Endothelial cell of umbilical vein (primary cell): Measurements from ENCODE around the gene TPM2. TPM values are rescaled to one million over a fixed set of nuclear protein-coding genes. Genes with fewer than 3 reads are reported as not detected.

Experiments
- BruUV-seq: library from RNA; stranded (reverse); fragments of 400-500 nt; replicated peaks from 2 replicates; lab custom pipeline; 2021; lab: Mats Ljungman, UMichigan
- CTCF ChIA-PET: fragments of 300-600, 350-600 bp; sonication (Branson Sonifier 250); formaldehyde crosslinking; loops from one replicate; lab custom pipeline; 2021; ENCODE audit warnings: antibody characterized with exemption, inconsistent platforms; lab: Charles Lee
- POLR2A ChIA-PET: fragments of 300-600, 350-600 bp; sonication (Branson Sonifier 250); formaldehyde crosslinking; loops from one replicate; lab custom pipeline; 2021; ENCODE audit warnings: antibody characterized with exemption, inconsistent platforms; lab: Charles Lee
- DNase-seq: peaks from one replicate; pipeline ENCODE4 v3.0.0-alpha.2; 2011; ENCODE audit warnings: low read depth, low spot score
- FAIRE-seq: peaks from 2 replicates; lab custom pipeline; 2011; peaks lifted over from hg19 to GRCh38; lab: Jason Lieb, UNC
- H2AFZ ChIP-seq: 2 replicates; pipeline ENCODE4 v1.6.0; 2012; ENCODE audit warnings: low read depth, low read length, control low read depth, inconsistent platforms
- H3K27ac ChIP-seq: 2 replicates; pipeline ENCODE4 v1.5.1; 2011; ENCODE audit warnings: low read depth, mild to moderate bottlenecking, control low read depth, low read length, moderate library complexity; ENCODE audit not compliant: insufficient read depth
- H3K27me3 ChIP-seq, 2 experiments: 2 replicates each; pipeline versions ENCODE4 v1.6.0 to v1.6.1; 2011; ENCODE audit warnings: low read length in 2 of 2, mixed read lengths in 1 of 2; ENCODE audit not compliant: control insufficient read depth in 2 of 2, insufficient read depth in 2 of 2
- H3K36me3 ChIP-seq, 2 experiments: 2 replicates in 1 of 2; 3 replicates in 1 of 2; pipeline ENCODE4 v1.5.1; 2011; ENCODE audit warnings: low read length in 2 of 2, mild to moderate bottlenecking in 1 of 2, moderate library complexity in 1 of 2; ENCODE audit not compliant: control insufficient read depth in 2 of 2, insufficient read depth in 2 of 2; ENCODE audit errors: extremely low read depth in 1 of 2
- H3K4me1 ChIP-seq: 3 replicates; pipeline ENCODE4 v1.5.1; 2011; ENCODE audit warnings: mild to moderate bottlenecking, low read length; ENCODE audit not compliant: control insufficient read depth, insufficient read depth; ENCODE audit errors: extremely low read depth
- H3K4me2 ChIP-seq: 2 replicates; pipeline ENCODE4 v1.6.1; 2011; ENCODE audit warnings: low read length, control low read depth, mixed read lengths; ENCODE audit not compliant: insufficient read depth
- H3K4me3 ChIP-seq, 3 experiments: fragments of 200-600 bp in 1 of 3; sonication (generic), shearing (Covaris generic) in 1 of 3; replicated peaks in 1 of 3; 2 replicates each; pipeline ENCODE4 v1.5.1; 2011 to 2016; ENCODE audit warnings: control low read depth in 3 of 3, low read length in 3 of 3, mild to moderate bottlenecking in 2 of 3, inconsistent platforms in 1 of 3, low read depth in 1 of 3, moderate library complexity in 1 of 3; ENCODE audit not compliant: insufficient read depth in 1 of 3
- H3K79me2 ChIP-seq: 2 replicates; pipeline ENCODE4 v1.6.0; 2012; ENCODE audit warnings: low read length, inconsistent platforms; ENCODE audit not compliant: control insufficient read depth, insufficient read depth
- H3K9ac ChIP-seq: replicated peaks from 2 replicates; pipeline ENCODE3; 2011; ENCODE audit warnings: low read length, control low read depth; ENCODE audit not compliant: insufficient read depth; ENCODE audit errors: extremely low read depth
- H3K9me1 ChIP-seq: replicated peaks from 3 replicates; pipeline ENCODE4 v1.6.0; 2011; ENCODE audit warnings: mild to moderate bottlenecking, low read length; ENCODE audit not compliant: control insufficient read depth, insufficient read depth; ENCODE audit errors: extremely low read depth
- H3K9me3 ChIP-seq: replicated peaks from 2 replicates; pipeline ENCODE4 v1.5.1; 2012; ENCODE audit warnings: low read length, inconsistent platforms; ENCODE audit not compliant: control insufficient read depth, insufficient read depth
- H4K20me1 ChIP-seq: replicated peaks from 2 replicates; pipeline ENCODE3; 2011; ENCODE audit warnings: mild to moderate bottlenecking, low read length; ENCODE audit not compliant: control insufficient read depth, insufficient read depth; ENCODE audit errors: extremely low read depth
- CTCF ChIP-seq, 2 donors: IDR thresholded peaks; 1 replicate in 1 of 2; 2 replicates in 1 of 2; pipeline ENCODE4 v1.5.1; 2011; ENCODE audit warnings: low read length in 2 of 2, mild to moderate bottlenecking in 2 of 2, moderate library complexity in 2 of 2, control low read depth in 1 of 2, inconsistent platforms in 1 of 2, low read depth in 1 of 2; ENCODE audit not compliant: insufficient read depth in 1 of 2; ENCODE audit errors: extremely low read depth in 1 of 2
- EZH2 ChIP-seq: IDR thresholded peaks from 2 replicates; pipeline ENCODE4 v1.6.1; 2012; ENCODE audit warnings: borderline replicate concordance, low read depth, mild to moderate bottlenecking, moderate library complexity, low read length, inconsistent platforms; ENCODE audit not compliant: severe bottlenecking
- FOS ChIP-seq: IDR thresholded peaks from 2 replicates; pipeline ENCODE4 v1.6.1; 2011; ENCODE audit warnings: mild to moderate bottlenecking, low read length, moderate library complexity, borderline replicate concordance; ENCODE audit not compliant: insufficient read depth
- GATA2 ChIP-seq: IDR thresholded peaks from 2 replicates; pipeline ENCODE4 v1.7.0; 2011; ENCODE audit warnings: low read depth, mild to moderate bottlenecking, moderate library complexity, mixed read lengths, low read length; ENCODE audit not compliant: insufficient read length, insufficient read depth
- JUN ChIP-seq: IDR thresholded peaks from 2 replicates; pipeline ENCODE4 v1.6.1; 2011; ENCODE audit warnings: borderline replicate concordance, low read depth; ENCODE audit not compliant: insufficient read length, insufficient read depth
- MAX ChIP-seq: IDR thresholded peaks from 2 replicates; pipeline ENCODE4 v1.6.1; 2011; ENCODE audit not compliant: insufficient read depth, insufficient read length
- MYC ChIP-seq: IDR thresholded peaks from one replicate; pipeline ENCODE4 v1.6.1; 2011; ENCODE audit warnings: mild to moderate bottlenecking, low read depth, low read length
- POLR2A ChIP-seq: IDR thresholded peaks from 2 replicates; pipeline ENCODE4 v1.6.1; 2012; ENCODE audit warnings: low read depth, mild to moderate bottlenecking, control low read depth, low read length
- POLR2AphosphoS5 ChIP-seq: IDR thresholded peaks from 2 replicates; pipeline ENCODE4 v1.6.1; 2012; ENCODE audit warnings: low read depth, mild to moderate bottlenecking, control low read depth, low read length, moderate library complexity; ENCODE audit not compliant: insufficient read depth
- dilution Hi-C: fragments of 300-500 bp; cut with MboI; formaldehyde crosslinking; loops from one replicate; pipeline ENCODE4 v1.15.0; 2019; ENCODE audit warnings: low sequenced_read_pairs; ENCODE audit not compliant: extremely low pct_ligation_motif_present
- intact Hi-C: fragments of 100-400 bp; cut with micrococcal nuclease; formaldehyde crosslinking; loops from one replicate; pipeline ENCODE4 v1.10.0; 2022
- polyA plus RNA-seq, 4 experiments: library from polyadenylated mRNA; depleted of rRNA in 3 of 4; stranded (reverse) in 3 of 4; unstranded in 1 of 4; fragments of >200 nt; gene quantifications; 2 replicates each; pipeline versions ENCODE4 v1.2.1 to v1.2.3, GENCODE V29; 2011 to 2012; ENCODE audit warnings: missing spikeins in 1 of 4
- total RNA-seq: library from RNA; stranded (reverse); gene quantifications from 2 replicates; pipeline ENCODE4 v1.2.3, GENCODE V29; 2021

Gene TPM2
- total and polyA plus RNA-seq, 2 donors (not counting 3 experiments of a cell fraction or from before 2014, with no cell fraction given): 144 to 279 TPM

GRCh38 chr9:35706951-35707350 lies 17.2 kb upstream of the TPM2 start:
- H4K20me1 ChIP-seq: no peaks in the 10 kb centered on the region
- ChIA-PET POLR2A (no interaction called here), CTCF (interaction anchor here (2.0 kb wide), 1 partner anchor 10 kb away, joined by 15 read pairs; no protein-coding TSS in a partner anchor)
- no peak overlapping the region for H2AFZ ChIP-seq
- intact Hi-C loops (no loop called here), dilution Hi-C loops (no loop called here)
- H3K36me3 ChIP-seq: peaks cover 63 to 81% of the 10 kb centered on the region in 2 experiments
- no peak overlapping the region for H3K9ac ChIP-seq
- H3K9me3 ChIP-seq: no peaks in the 10 kb centered on the region
- no peak overlapping the region for H3K27ac ChIP-seq
- no peaks in the 10 kb centered on the region for H3K27me3 ChIP-seq
- FAIRE-seq: no peak
- no peaks in the 10 kb centered on the region for H3K79me2 ChIP-seq
- no TSS peak for BruUV-seq
- H3K4me3 ChIP-seq: no peak overlapping the region
- no peak overlapping the region for H3K4me2 ChIP-seq
- no peaks in the 10 kb centered on the region for H3K9me1 ChIP-seq
- TF ChIP-seq CTCF (IDR thresholded peaks at IDR 0.05; ENCODE audit: extremely low read depth in 1 of 2, insufficient read depth in 1 of 2, low read depth in 1 of 2, low read length in 2 of 2): no peak
- no peak for TF ChIP-seq MAX
- TF ChIP-seq MYC: no peak
- TF ChIP-seq POLR2AphosphoS5: no peak
- TF ChIP-seq POLR2A: no peak
- no peak for TF ChIP-seq GATA2
- no peak for TF ChIP-seq JUN
- TF ChIP-seq FOS: no peak
- TF ChIP-seq EZH2: no peak
- no peak for DNase-seq
- H3K4me1 ChIP-seq: no peaks in the 10 kb centered on the region
